Measurements from ENCODE around the gene STPG3. TPM values are rescaled to one million over a fixed set of nuclear protein-coding genes. Genes with fewer than 3 reads are reported as not detected.

STPG3 gene
- total RNA-seq, 1 donor from 2014 or later: not detected

DNA sequence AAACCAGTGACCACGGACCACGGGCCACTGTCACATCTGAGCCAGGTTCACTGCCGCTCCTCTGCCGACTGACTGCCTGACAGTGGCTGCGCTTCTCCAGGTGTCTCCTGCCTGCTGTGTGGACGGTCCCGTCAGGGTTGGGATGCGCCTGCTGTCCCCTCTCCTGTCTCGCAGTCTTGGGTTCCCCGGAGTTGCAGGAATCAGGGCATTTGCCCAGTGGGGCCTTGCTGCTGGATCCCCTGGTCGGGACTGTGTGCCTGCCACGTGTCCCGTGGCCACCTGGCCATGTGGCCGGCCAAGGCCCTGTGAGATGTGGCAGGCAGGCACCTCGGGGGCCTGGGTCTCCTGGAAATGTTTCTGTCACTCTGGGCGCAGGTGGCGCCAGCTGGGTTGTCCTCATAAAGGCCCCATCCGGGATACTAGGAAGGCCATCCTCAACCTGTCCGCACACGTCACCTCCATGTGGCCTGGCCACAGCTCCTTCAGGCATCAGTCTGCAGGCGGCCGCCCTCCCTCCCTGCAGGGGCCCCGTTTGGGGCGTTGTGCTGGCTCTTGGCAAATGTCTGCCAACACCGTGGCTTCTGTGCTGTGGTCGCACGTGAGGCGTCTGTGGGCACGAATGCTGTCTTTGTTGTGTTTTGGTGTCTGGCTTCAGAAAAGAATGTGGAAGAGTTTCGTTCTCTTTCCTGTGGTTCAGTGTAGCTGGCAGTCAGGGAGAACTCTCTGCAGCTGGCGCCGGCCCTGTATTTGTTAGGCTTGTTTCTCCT, 20.0 kb downstream of the STPG3 start:
- TF ChIP-seq, protein P1, sequence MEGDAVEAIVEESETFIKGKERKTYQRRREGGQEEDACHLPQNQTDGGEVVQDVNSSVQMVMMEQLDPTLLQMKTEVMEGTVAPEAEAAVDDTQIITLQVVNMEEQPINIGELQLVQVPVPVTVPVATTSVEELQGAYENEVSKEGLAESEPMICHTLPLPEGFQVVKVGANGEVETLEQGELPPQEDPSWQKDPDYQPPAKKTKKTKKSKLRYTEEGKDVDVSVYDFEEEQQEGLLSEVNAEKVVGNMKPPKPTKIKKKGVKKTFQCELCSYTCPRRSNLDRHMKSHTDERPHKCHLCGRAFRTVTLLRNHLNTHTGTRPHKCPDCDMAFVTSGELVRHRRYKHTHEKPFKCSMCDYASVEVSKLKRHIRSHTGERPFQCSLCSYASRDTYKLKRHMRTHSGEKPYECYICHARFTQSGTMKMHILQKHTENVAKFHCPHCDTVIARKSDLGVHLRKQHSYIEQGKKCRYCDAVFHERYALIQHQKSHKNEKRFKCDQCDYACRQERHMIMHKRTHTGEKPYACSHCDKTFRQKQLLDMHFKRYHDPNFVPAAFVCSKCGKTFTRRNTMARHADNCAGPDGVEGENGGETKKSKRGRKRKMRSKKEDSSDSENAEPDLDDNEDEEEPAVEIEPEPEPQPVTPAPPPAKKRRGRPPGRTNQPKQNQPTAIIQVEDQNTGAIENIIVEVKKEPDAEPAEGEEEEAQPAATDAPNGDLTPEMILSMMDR (conservative IDR thresholded peaks at IDR 0.05; ENCODE audit: low read depth, low read length): no peak
- H3K4me3 ChIP-seq (ENCODE audit: low read depth, low read length): no peak overlapping the region
- no peak for DNase-seq (ENCODE audit: low read depth)

DNA sequence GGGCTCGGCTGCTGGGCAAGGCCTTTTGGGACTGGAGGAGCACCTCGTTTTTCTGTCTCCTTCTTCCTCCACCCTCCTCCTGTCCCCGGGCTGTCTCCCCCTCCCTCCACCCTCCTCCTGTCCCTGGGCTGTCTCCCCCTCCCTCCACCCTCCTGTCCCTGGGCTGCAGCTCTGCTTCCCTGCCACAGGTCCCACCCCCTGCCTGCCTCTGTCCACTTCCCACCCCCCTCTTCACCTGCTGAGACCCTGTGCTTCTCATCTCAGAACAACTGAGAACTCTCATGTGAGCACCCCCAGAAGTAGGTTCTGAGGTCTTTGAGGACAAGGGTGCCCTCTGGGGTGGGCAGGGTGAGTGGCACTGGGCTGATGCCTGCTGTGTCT, 20.6 kb downstream of the STPG3 start:
- no peak overlapping the region for H3K4me3 ChIP-seq (ENCODE audit: low read depth, low read length)
- no peak for DNase-seq (ENCODE audit: low read depth)
- TF ChIP-seq, protein P1 (conservative IDR thresholded peaks at IDR 0.05; ENCODE audit: low read depth, low read length): no peak

DNA sequence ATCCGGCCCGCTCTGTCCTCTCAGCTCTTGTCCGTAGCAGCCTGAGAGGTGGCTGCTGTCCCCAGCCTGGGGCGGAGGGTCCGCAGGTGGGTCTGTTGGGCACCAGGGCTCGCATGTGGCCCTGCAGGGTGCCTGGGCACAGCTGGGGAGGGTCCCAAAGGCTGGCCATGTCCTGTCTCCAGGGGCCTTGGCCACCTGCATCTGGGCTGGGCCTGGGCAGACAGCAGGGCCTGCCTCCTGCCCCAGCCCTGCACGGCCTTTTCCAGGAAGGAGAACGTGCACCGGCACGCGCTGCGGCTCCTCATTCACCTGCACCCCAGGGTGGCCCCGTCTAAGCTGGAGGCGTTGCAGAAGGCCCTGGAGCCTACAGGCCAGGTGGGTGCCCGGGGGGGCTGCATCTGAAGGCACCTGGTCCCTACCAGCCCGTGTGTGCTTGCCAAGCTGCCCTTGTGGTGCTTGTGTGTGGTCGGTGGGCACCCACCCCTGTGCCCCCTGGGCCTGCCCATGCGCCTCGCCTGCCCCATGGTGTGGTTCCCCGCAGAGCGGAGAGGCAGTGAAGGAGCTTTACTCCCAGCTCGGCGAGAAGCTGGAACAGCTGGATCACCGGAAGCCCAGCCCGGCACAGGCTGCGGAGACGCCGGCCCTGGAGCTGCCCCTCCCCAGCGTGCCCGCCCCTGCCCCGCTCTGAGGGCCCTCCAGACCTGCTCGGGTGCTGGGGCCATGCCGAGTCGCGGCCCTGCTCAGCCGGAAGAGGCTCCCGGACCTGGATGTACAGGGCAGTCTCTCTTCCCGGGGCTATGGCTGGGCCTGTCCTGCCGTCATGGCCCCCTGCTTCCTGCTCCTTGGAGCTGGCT, 21.4 kb downstream of the STPG3 start:
- DNase-seq (ENCODE audit: low read depth): no peak
- TF ChIP-seq, protein P1 (conservative IDR thresholded peaks at IDR 0.05; ENCODE audit: low read depth, low read length): no peak
- H3K4me3 ChIP-seq (ENCODE audit: low read depth, low read length): no peak overlapping the region

DNA sequence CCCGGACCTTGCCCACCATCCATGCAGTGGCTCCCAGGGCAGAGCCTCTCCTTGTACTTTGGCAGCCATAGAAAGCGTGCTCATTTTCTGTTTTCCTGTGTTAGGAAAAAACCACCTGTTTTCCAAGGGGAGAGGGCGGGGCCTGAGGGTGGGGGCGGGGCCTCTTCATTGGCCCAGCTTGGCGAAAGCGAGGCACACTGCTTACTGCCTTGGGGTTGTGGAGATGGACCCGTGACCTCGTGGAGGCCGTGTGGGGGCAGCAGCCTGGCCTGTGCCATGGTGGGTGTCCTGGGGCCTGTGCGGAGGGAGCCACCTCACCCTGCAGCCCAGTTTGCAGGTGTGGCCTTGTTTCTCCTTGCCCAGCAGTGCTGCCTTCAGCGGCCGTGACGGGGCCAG, 22.0 kb downstream of the STPG3 start:
- TF ChIP-seq, protein P1 (conservative IDR thresholded peaks at IDR 0.05; ENCODE audit: low read depth, low read length): no peak
- H3K4me3 ChIP-seq (ENCODE audit: low read depth, low read length): no peak overlapping the region
- DNase-seq (ENCODE audit: low read depth): no peak

DNA sequence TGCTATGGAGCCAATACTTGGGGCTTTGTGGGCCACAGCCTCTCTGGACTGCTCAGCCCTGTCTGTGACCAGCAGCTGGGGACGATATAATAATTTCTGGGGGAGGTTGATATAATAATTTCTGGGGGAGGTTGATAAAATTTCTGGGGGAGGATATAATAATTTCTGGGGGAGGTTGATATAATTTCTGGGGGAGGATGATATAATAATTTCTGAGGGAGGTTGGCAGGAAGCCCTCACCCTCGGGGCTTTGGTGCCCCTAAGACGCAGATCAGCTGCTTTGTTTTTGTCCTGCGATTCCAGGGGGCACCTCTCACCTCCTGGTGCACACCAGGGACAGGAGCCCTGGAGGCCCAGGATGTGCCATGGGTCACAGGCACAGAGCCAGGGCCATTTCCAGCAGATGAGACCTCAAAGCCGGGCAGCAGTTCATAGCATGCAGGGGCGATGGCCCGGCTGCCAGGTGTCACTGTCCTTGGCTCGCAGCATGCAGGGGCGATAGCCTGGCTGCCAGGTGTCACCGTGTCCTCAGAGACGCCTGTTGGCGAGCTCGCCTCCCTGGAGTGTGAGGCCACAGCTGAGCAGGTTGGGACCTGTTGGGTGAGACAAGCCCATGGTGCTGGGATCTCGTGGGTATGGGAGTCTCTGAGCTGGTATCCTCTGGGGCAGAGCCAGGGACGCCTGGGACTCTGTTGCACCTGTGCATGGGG, 22.7 kb downstream of the STPG3 start:
- DNase-seq (ENCODE audit: low read depth): no peak
- TF ChIP-seq, protein P1 (conservative IDR thresholded peaks at IDR 0.05; ENCODE audit: low read depth, low read length): no peak
- H3K4me3 ChIP-seq (ENCODE audit: low read depth, low read length): no peak overlapping the region

DNA sequence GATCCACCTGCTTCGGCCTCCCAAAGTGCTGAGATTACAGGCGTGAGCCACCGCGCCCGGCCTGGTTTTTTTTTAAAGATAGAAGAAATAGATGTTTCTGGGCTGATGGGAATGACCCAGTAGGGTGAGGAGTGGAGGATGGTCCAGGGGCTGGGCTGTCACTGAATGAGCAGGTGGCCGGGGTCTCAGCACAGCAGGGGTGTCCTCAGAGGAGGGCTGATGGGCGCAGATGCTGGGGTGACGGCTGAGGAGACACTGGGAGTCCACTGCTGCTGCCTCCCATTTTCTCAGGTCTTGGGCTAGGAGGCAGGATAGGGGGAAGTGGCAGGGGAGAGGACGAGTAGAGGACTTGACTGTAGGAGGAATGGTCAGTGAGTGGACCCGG, 24.1 kb downstream of the STPG3 start:
- no peak for DNase-seq (ENCODE audit: low read depth)
- H3K4me3 ChIP-seq (ENCODE audit: low read depth, low read length): no peak overlapping the region
- TF ChIP-seq, protein P1 (conservative IDR thresholded peaks at IDR 0.05; ENCODE audit: low read depth, low read length): no peak
